Esophagus muscularis mucosa (tissue), 4 donors: ENCODE measurements around the gene MYMK. TPM values are rescaled to one million over a fixed set of nuclear protein-coding genes. Genes with fewer than 3 reads are reported as not detected.
A peak's percentile ranks its signal among the peaks of the same experiment; 100 is the strongest.

Experiments used
- DNase-seq: peaks from one replicate; pipeline ENCODE4 v3.0.0-alpha.2; 2017; ENCODE audit errors: extremely low spot score
- H3K27ac ChIP-seq, 4 donors: fragments of 200-600 bp; sonication (generic); replicated peaks in 1 of 4; 1 replicate in 3 of 4; 2 replicates in 1 of 4; pipeline ENCODE4 v1.5.1; 2016 to 2019; ENCODE audit warnings: mild to moderate bottlenecking in 1 of 4
- H3K27me3 ChIP-seq, 4 donors: fragments of 200-600 bp; sonication (generic); one replicate each; pipeline versions ENCODE4 v1.5.1 to v1.6.0; 2016 to 2019
- H3K36me3 ChIP-seq, 4 donors: fragments of 200-600 bp; sonication (generic); one replicate each; pipeline ENCODE4 v1.5.1; 2016 to 2019
- H3K4me1 ChIP-seq, 4 donors: fragments of 200-600 bp; sonication (generic); one replicate each; pipeline ENCODE4 v1.5.1; 2016 to 2019
- H3K4me3 ChIP-seq, 4 donors: fragments of 200-600 bp; sonication (generic); 1 replicate in 2 of 4; 2 replicates in 2 of 4; pipeline ENCODE4 v1.5.1; 2016 to 2019; ENCODE audit warnings: mild to moderate bottlenecking in 4 of 4, moderate library complexity in 1 of 4
- H3K9me3 ChIP-seq, 4 donors: fragments of 200-600 bp; sonication (generic); 1 replicate in 3 of 4; 2 replicates in 1 of 4; pipeline ENCODE4 v1.5.1; 2016 to 2019
- EP300 ChIP-seq: sonication (generic); formaldehyde crosslinking; IDR thresholded peaks from one replicate; pipeline ENCODE4 v1.6.1; 2017; ENCODE audit warnings: antibody characterized with exemption
- POLR2A ChIP-seq: fragments of 450-650 bp; IDR thresholded peaks from one replicate; pipeline ENCODE4 v1.6.1; 2017; ENCODE audit warnings: antibody characterized with exemption, moderate library complexity, mild to moderate bottlenecking, low read depth
- POLR2AphosphoS5 ChIP-seq, 2 donors: sonication (generic); formaldehyde crosslinking; IDR thresholded peaks; one replicate each; pipeline ENCODE4 v1.6.1; 2017; ENCODE audit warnings: antibody characterized with exemption in 2 of 2
- WGBS: methylation state at CpG from one replicate; pipeline ENCODE4 v1.1.5; 2018; 5-methylcytosine and 5-hydroxymethylcytosine counted together
- intact Hi-C: fragments of 100-400 bp; cut with DNase I; formaldehyde crosslinking; loops from one replicate; pipeline ENCODE4 v1.15.1; 2023
- total RNA-seq, 4 donors: library from RNA; depleted of rRNA; stranded (reverse); fragments of >200 nt; gene quantifications; one replicate each; pipeline versions ENCODE4 v1.1.0 to v1.2.1, GENCODE V29; 2016
- TF ChIP-seq, protein P1 (sequence below), 3 experiments: fragments of 200-600 bp in 2 of 3; fragments of 450-650 bp in 1 of 3; sonication (generic) in 2 of 3; IDR thresholded peaks; one replicate each; pipeline ENCODE4 v1.5.1; 2017 to 2019; ENCODE audit warnings: antibody characterized with exemption in 3 of 3, mild to moderate bottlenecking in 2 of 3, moderate library complexity in 1 of 3

Gene MYMK
- total RNA-seq, 4 donors from 2014 or later: not detected

DNA sequence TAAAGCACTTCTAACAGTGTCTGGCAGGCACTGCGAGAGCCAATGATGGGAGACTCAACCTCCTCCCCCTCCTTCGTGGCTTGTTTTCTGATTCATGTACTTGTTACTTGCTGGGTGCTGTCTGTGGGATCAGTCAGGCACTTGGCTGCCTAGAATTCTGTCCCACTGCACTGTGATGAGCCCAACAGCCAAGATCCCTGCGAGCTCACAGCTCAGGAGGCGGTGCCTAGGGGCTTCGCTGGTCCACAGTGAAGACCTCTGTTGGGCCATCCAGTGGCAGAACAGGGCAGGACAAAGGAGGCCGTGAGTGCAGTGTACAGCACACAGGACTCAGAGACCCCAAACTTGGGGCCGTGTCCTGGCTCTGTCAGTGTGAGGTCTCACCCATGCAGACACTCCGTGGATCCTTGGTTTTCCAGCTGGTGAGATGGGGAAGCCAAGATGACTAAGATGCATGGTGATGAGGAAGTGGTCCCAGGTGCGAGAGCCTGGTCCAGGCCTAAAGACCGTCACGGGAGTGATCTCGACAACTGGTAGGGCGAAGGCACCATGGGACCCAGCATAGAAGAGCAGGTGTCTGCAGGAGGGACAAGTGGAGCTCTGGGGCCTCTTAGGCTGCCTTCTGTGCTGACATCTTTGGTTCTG is 19.5 kb downstream of the MYMK start:
- no peak overlapping the region for H3K4me3 ChIP-seq
- H3K4me1 ChIP-seq: peaks cover 27 to 37% (median 35%) of the 10 kb centered on the region in 4 donors
- DNase-seq: no peak
- 81% methylated on average over 13 of the region's 13 CpGs for WGBS
- H3K27ac ChIP-seq: peak overlapping the region in 2 of 4 donors; percentile 44 to 52
- no peak for TF ChIP-seq EP300
- no peak for TF ChIP-seq POLR2A
- H3K36me3 ChIP-seq: no peaks in the 10 kb centered on the region
- peaks cover 0 to 18% (median 16%) of the 10 kb centered on the region in 4 donors for H3K9me3 ChIP-seq
- H3K27me3 ChIP-seq: peaks cover 0 to 40% (median 3%) of the 10 kb centered on the region in 4 donors
- intact Hi-C loops: no loop called here

DNA sequence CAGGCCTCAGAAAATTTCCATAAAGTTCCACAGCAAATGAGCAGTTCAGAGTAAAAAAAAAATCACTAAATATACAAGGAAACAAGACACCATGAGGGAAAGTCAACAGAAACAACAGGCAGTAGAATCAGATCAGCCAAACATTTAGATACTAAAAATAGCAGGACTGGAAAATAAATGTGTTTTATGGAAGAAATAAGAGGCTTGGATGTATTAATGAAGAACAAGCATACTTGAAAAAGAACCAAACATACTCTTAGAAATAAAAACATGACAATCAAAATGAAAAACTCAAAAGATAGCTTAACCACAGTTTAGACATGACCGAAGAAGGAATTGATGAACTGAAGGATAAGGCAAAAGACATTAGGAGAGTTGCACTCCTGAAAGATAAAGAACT is 22.6 kb downstream of the MYMK start:
- intact Hi-C loops: no loop called here
- WGBS: 93% methylated on average over 1 of the region's 1 CpG
- H3K27ac ChIP-seq: no peak overlapping the region
- peaks cover 17 to 33% (median 22%) of the 10 kb centered on the region in 4 donors for H3K4me1 ChIP-seq
- peaks cover 0 to 45% (median 3%) of the 10 kb centered on the region in 4 donors for H3K27me3 ChIP-seq
- H3K4me3 ChIP-seq: no peak overlapping the region
- no peak for TF ChIP-seq EP300
- TF ChIP-seq, protein P1, sequence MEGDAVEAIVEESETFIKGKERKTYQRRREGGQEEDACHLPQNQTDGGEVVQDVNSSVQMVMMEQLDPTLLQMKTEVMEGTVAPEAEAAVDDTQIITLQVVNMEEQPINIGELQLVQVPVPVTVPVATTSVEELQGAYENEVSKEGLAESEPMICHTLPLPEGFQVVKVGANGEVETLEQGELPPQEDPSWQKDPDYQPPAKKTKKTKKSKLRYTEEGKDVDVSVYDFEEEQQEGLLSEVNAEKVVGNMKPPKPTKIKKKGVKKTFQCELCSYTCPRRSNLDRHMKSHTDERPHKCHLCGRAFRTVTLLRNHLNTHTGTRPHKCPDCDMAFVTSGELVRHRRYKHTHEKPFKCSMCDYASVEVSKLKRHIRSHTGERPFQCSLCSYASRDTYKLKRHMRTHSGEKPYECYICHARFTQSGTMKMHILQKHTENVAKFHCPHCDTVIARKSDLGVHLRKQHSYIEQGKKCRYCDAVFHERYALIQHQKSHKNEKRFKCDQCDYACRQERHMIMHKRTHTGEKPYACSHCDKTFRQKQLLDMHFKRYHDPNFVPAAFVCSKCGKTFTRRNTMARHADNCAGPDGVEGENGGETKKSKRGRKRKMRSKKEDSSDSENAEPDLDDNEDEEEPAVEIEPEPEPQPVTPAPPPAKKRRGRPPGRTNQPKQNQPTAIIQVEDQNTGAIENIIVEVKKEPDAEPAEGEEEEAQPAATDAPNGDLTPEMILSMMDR (IDR thresholded peaks at IDR 0.05): no peak
- no peak for TF ChIP-seq POLR2A
- TF ChIP-seq POLR2AphosphoS5 (IDR thresholded peaks at IDR 0.05): no peak
- no peaks in the 10 kb centered on the region for H3K36me3 ChIP-seq
- no peak for DNase-seq
- H3K9me3 ChIP-seq: peaks cover 0 to 18% (median 16%) of the 10 kb centered on the region in 4 donors

DNA sequence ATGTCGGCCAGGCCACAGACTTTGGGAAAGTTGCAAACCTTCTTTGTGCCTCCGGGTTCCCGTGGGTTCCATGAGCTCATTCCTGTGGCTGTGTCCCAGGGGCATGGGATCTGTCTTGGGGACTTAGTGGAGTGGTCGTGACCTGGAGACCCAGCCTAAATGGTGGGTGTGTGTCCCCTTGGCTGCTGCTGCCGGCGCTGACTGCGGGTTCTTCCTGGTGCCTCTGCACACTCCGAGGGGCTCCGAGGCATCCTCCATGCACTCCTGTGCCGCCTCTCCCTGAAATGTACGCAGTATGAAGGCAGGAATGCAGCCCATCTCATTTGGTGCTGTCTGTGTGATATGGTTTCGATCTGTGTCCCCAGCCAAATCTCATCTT is 24.9 kb downstream of the MYMK start:
- peaks cover 0 to 12% (median 1%) of the 10 kb centered on the region in 4 donors for H3K4me1 ChIP-seq
- H3K27me3 ChIP-seq: peaks cover 0 to 49% (median 0%) of the 10 kb centered on the region in 4 donors
- no peak for DNase-seq
- no peak for TF ChIP-seq POLR2AphosphoS5 (IDR thresholded peaks at IDR 0.05)
- TF ChIP-seq POLR2A: no peak
- TF ChIP-seq, protein P1 (IDR thresholded peaks at IDR 0.05): no peak
- no peak for TF ChIP-seq EP300
- H3K4me3 ChIP-seq: no peak overlapping the region
- no peak overlapping the region for H3K27ac ChIP-seq
- WGBS: 83% methylated on average over 10 of the region's 12 CpGs
- peaks cover 0 to 18% (median 16%) of the 10 kb centered on the region in 4 donors for H3K9me3 ChIP-seq
- no peaks in the 10 kb centered on the region for H3K36me3 ChIP-seq
- intact Hi-C loops: no loop called here

DNA sequence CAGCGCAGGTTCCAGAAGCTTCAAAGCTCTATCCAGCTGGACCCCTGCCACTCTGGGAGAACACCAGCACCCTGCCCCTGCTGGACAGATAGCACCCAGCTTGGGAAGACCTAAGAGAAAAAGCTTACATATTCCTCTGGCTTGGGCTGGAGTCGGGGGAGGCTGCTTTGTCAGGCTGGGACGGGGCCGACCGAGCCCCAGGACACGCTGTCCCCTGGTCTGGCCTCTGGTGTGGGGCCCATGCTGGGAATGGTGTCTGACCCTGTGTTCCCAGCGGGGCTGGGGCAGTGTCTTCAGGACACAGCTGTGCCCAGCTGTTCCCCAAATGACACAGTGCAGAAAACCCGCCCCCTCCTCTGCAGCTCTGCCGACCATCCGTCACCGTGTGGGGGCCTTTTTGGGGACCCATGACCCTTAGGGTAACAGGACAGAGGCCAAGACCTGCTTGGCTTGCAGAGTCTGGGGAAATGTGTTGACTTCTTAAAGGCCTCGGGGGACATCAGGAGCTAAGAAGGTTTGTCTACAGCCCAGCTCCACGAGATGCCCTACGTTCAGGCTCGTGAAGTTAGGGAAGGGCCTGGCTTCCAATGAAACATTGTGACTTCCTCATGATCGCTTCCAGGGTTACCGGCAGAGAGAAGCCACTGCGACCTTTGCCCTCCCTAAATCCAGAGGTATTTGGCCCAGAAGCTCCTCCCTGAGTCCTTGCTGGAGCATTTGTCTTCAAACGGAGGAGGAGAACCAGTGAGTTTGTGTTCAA is 25.4 kb downstream of the MYMK start:
- WGBS: 42% methylated on average over 11 of the region's 19 CpGs
- Histone ChIP-seq H3K36me3 (no peaks in the 10 kb centered on the region), H3K4me3 (no peak overlapping the region), H3K4me1 (peaks cover 0 to 12% (median 1%) of the 10 kb centered on the region in 4 donors), H3K27me3 (peaks cover 0 to 53% (median 0%) of the 10 kb centered on the region in 4 donors), H3K27ac (no peak overlapping the region), H3K9me3 (peaks cover 0 to 18% (median 16%) of the 10 kb centered on the region in 4 donors)
- DNase-seq: no peak
- TF ChIP-seq, protein P1 (IDR thresholded peaks at IDR 0.05): no peak
- TF ChIP-seq POLR2AphosphoS5 (IDR thresholded peaks at IDR 0.05): peak in 1 of 2 donors; percentile 35
- intact Hi-C loops: no loop called here
